Right atrium auricular region (tissue), 2 donors: ENCODE measurements around the gene PHKG2. TPM values are rescaled to one million over a fixed set of nuclear protein-coding genes. Genes with fewer than 3 reads are reported as not detected.

Source experiments
- DNase-seq: peaks from one replicate; pipeline ENCODE4 v3.0.0-alpha.2; 2019; ENCODE audit warnings: low spot score
- H3K27ac ChIP-seq, 2 donors: fragments of 200-600 bp; sonication (generic); 1 replicate in 1 of 2; 2 replicates in 1 of 2; pipeline ENCODE4 v1.5.1; 2016 to 2019
- H3K27me3 ChIP-seq, 2 donors: fragments of 200-600 bp; sonication (generic); one replicate each; pipeline versions ENCODE4 v1.5.1 to v1.6.0; 2017 to 2019
- H3K36me3 ChIP-seq: fragments of 200-600 bp; sonication (generic); one replicate; pipeline ENCODE4 v1.5.1; 2016
- H3K4me1 ChIP-seq, 2 donors: fragments of 200-600 bp; sonication (generic); one replicate each; pipeline versions ENCODE4 v1.5.1 to v1.6.0; 2017 to 2019
- H3K4me3 ChIP-seq, 2 donors: fragments of 200-600 bp; sonication (generic); 1 replicate in 1 of 2; 2 replicates in 1 of 2; pipeline ENCODE4 v1.5.1; 2017 to 2019; ENCODE audit warnings: mild to moderate bottlenecking in 1 of 2, moderate library complexity in 1 of 2
- H3K9me3 ChIP-seq, 2 donors: fragments of 200-600 bp; sonication (generic); one replicate each; pipeline ENCODE4 v1.5.1; 2019
- CTCF ChIP-seq, 2 donors: fragments of 200-600 bp; sonication (generic); IDR thresholded peaks; one replicate each; pipeline ENCODE4 v1.5.1; 2019; ENCODE audit warnings: antibody characterized with exemption in 2 of 2
- total RNA-seq, 2 donors: library from RNA; depleted of rRNA; stranded (reverse); fragments of >200 nt; gene quantifications; one replicate each; pipeline ENCODE4 v1.1.0, GENCODE V29; 2016

PHKG2 gene
- total RNA-seq, 2 donors from 2014 or later = 16.0 to 22.1 TPM

GRCh38 chr16:30786115-30786935, 38.1 kb downstream of the PHKG2 start:
- H3K4me1 ChIP-seq = peaks cover 0 to 25% of the 10 kb centered on the region in 2 donors
- no peak for DNase-seq

GRCh38 chr16:30786936-30787612, 38.8 kb downstream of the PHKG2 start, which contains the start of gene ZNF629:
Gene ZNF629, minus strand, starts transcription at chr16:30787205. Its CDS starts 2,723 bp downstream, at chr16:30784482.
- peaks cover 19% of the 10 kb centered on the region for H3K36me3 ChIP-seq
- no peaks in the 10 kb centered on the region for H3K9me3 ChIP-seq
- H3K27me3 ChIP-seq = no peaks in the 10 kb centered on the region
- no peak for TF ChIP-seq CTCF (IDR thresholded peaks at IDR 0.05)
- peak within 1 kb of the TSS; percentile 92 to 95 for H3K27ac ChIP-seq
- peak; percentile 69 for DNase-seq
- peak within 1 kb of the TSS; percentile 93 to 96 for H3K4me3 ChIP-seq
- H3K4me1 ChIP-seq = peaks cover 0 to 25% of the 10 kb centered on the region in 2 donors

More at GRCh38 chr16:30786115-30786935, 38.1 kb downstream of the PHKG2 start:
- no peaks in the 10 kb centered on the region for H3K9me3 ChIP-seq
- H3K36me3 ChIP-seq = peaks cover 25% of the 10 kb centered on the region
- no peaks in the 10 kb centered on the region for H3K27me3 ChIP-seq
- peak overlapping the region; percentile 93 to 96 for H3K4me3 ChIP-seq
- TF ChIP-seq CTCF (IDR thresholded peaks at IDR 0.05) = no peak
- peak overlapping the region; percentile 92 to 95 for H3K27ac ChIP-seq

- peak in 1 of 2 donors; percentile 17 for TF ChIP-seq CTCF (IDR thresholded peaks at IDR 0.05)
- no peak for DNase-seq
These were observed 39.6 kb downstream of the PHKG2 start for GRCh38 chr16:30787613-30788378.

GRCh38 chr16:30793508-30794069, 45.4 kb downstream of the PHKG2 start:
- Histone ChIP-seq H3K4me1 (no peaks in the 10 kb centered on the region), H3K27ac (no peak overlapping the region), H3K36me3 (no peaks in the 10 kb centered on the region), H3K27me3 (no peaks in the 10 kb centered on the region), H3K9me3 (no peaks in the 10 kb centered on the region), H3K4me3 (no peak overlapping the region)
- no peak for TF ChIP-seq CTCF (IDR thresholded peaks at IDR 0.05)
- DNase-seq = no peak

More at GRCh38 chr16:30787613-30788378, 39.6 kb downstream of the PHKG2 start:
- Histone ChIP-seq H3K4me1 (peaks cover 0 to 25% of the 10 kb centered on the region in 2 donors), H3K27me3 (no peaks in the 10 kb centered on the region), H3K4me3 (peak overlapping the region; percentile 93 to 96), H3K36me3 (peaks cover 11% of the 10 kb centered on the region), H3K9me3 (no peaks in the 10 kb centered on the region), H3K27ac (peak overlapping the region; percentile 92 to 95)

GRCh38 chr16:30794634-30795033, 46.4 kb downstream of the PHKG2 start:
- Histone ChIP-seq H3K27ac (no peak overlapping the region), H3K4me3 (no peak overlapping the region)
- no peak for TF ChIP-seq CTCF (IDR thresholded peaks at IDR 0.05)

More at GRCh38 chr16:30794634-30795033, 46.4 kb downstream of the PHKG2 start:
- Histone ChIP-seq H3K36me3 (no peaks in the 10 kb centered on the region), H3K9me3 (no peaks in the 10 kb centered on the region), H3K27me3 (no peaks in the 10 kb centered on the region), H3K4me1 (no peaks in the 10 kb centered on the region)
- no peak for DNase-seq
